GM19397 (cell line): ENCODE results near the gene FRAS1.
"Not testable (repeated sequence)": the region's sequence is repeated elsewhere in the genome, so short reads cannot be mapped to it uniquely, and the experiment has no call there.

Source experiments
- ATAC-seq: cut with Tn5 transposase; IDR thresholded peaks from one replicate; pipeline ENCODE4 v1.9.1; 2021; ENCODE audit warnings: mild to moderate bottlenecking, moderate library complexity; ENCODE audit not compliant: unreplicated experiment

The FRAS1 gene

GRCh38 chr4:78207541-78207940 is 150.4 kb downstream of the FRAS1 start:
- no peak for ATAC-seq

DNA sequence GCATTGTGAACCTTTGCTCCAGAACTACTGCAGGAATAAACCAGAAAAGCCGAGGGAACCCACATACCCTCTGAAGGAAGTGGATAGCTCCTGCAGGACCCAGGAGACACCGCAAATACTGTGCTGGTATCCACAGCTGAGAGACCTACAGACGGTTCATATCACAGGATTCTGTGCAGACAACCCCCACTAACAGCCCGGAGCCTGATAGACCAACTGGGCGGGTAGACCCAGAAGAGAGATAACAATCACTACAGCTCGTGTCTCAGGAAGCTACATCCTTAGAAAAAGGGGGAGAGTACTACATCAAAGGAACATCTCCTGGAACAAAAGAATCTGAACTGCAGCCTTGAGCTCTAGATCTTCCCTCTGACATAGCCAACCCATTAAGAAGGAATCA is 150.8 kb downstream of the FRAS1 start:
- ATAC-seq: no peak

DNA sequence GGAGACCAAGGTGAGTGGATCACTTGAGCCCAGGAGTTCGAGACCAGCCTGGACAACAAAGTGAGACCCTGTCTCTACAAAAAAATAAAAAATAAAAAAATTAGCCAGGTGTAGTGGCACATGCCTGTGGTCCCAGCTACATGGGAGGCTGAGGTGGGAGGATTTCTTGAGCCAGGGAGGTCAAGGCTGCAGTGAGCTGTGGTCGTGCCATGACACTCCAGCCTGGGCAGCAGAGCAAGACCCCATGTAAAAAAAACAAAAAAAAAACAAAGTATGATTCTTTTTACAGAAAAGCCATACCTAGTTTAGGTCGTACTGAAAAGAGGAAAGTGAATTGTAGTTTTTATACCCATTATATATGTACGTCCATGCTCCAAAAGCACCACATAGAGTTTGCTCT is 151.8 kb downstream of the FRAS1 start:
- ATAC-seq: not testable (repeated sequence)

DNA sequence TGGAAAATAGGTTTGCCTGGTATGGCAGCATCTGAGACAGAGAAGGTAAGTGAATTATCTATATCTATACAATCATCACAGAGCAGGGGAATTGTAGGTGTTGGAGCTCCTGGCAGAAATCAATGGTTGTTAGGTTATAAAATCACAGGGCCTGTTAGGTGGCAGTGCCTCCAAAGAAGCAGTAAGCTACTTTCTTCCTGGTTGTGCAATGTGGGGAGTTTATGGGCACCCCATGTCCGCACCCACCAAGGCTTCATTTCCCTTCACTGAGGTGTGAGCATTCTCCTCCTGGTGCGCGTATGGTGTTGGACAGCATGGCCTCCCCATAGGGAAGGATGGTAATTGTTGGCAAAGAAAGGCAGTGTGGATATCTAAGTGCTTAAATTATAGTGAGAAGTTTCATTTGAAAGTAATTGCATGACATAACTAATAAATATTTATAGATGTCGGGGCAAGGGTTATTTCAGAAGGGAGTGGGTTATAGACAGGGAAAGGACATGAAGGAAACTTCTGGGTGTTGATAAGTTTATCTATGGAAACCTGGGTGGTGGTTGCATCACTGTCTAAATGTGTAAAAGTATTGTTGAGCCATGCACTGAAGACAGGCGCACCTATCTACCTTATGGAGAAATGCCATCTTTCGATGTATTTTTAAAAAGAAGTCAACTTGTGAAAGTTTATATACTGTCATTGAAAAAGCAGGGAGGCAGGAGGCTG is 153.7 kb downstream of the FRAS1 start:
- ATAC-seq: no peak

DNA sequence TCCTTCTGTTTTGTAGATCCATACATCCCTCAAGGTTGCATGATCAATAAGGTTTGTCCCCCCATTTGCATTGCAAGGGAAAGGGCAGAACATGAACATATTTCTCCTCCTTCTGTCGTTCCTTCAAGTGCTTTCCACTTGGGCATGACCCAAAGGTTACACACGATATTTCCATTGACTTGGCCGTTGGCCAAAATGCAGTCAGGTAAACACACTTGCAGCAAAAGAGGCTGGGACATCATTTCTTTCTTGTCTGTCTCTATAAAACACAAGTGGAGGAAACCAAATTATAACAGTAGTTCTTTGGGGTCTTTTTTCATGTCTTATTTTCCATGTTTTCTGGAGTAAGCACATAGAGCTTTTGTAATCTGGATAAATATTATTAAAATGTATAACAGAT is 156.1 kb downstream of the FRAS1 start:
- no peak for ATAC-seq

- no peak for ATAC-seq
Observed at GRCh38 chr4:78214078-78214477, 157.0 kb downstream of the FRAS1 start.

DNA sequence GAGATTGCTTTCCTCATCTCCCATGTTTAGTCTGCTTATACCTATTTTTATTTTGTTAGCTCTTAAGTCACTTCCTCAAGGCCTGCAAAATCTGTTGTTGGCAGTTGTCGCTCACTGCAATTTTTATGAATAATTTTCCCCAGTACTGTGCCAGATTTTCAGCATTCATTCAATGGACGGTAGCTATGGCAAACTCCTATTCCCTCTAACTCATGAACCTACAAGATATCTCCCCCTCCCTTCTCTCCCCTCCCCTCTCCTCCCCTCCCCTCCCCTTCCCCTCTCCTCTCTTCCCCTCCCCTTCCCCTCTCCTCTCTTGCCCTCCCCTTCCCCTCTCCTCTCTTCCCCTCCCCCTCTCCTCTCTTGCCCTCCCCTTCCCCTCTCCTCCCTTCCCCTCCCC is 160.4 kb downstream of the FRAS1 start:
- no peak for ATAC-seq

DNA sequence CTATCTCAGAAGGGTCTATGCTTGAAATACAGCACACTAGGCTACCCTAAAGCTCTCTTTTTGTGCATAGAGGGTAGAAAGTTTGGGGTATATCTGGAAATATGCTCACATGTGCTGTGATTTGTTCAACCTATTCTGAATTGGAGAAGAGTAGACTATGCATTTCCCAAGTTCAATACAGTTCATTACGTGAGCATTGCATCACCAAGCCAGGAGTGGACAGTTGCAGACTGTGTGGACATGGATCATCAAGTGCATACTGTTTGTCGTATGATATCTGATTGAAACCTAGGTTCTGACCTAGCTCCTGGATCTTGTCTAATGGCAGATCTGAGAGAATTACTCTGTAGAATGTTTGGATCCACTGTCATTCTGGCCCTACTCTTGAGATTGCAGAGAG is 161.1 kb downstream of the FRAS1 start:
- no peak for ATAC-seq

DNA sequence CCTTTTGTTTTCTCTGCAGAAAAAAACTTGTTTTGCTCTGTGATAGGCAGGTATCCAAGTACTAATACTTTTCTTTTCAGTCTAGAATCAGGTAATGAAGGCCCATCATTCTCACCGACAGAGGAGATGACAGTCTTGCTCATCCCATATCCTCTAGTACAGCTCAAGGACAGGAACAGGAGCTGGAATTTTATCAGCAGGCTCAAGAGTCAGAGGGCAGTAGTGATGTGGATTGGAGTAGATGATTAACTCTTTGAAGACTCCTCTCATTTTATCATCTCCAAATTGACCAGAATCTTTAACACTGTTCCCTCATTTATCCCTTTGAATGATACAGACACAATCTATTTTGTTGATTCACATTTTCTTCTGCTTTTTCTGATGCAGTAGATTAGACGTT is 162.7 kb downstream of the FRAS1 start:
- ATAC-seq: no peak

DNA sequence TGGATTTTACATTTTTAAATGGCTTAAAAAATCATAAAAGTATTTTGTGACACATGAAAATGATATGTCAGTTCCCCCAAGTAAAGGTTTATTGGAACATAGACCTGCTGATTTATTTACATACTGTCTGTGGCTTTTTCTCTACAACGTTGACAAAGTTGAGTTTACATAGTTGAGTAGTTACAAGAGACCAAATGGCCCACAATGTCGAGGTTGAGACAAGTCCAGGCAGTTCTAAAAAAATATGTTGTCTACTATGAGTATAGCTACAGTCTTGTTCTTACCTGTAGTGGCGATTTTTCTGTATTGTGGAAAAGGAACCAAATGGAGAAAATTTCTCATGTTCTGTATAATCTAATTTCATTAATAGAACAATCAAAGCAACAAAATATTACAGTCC is 163.2 kb downstream of the FRAS1 start:
- no peak for ATAC-seq

GRCh38 chr4:78222575-78223186 is 165.6 kb downstream of the FRAS1 start:
- ATAC-seq: no peak

GRCh38 chr4:78225236-78225635 is 168.1 kb downstream of the FRAS1 start:
- ATAC-seq: no peak

GRCh38 chr4:78226279-78226678 is 169.2 kb downstream of the FRAS1 start:
- no peak for ATAC-seq

GRCh38 chr4:78227411-78228057 is 170.4 kb downstream of the FRAS1 start:
- no peak for ATAC-seq

DNA sequence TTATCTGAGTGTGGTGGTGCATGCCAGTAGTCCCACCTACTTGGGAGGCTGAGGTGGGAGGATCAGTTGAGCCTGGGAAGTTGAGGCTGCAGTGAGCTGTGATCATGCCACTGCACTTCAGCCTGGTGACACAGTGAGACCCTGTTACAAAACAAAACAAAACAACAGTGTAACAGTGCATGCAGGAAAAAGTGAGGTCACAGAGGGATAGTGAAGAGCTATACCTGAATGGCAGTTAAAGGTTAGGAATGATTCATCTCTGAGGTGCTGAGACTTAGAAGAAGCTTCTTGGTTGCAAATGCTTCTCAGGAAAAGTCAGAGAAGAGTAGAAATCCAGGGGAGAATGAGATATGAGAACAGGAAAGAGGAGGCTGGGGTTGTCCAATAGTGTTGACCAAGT is 178.7 kb downstream of the FRAS1 start:
- no peak for ATAC-seq

- ATAC-seq: no peak
Observed at GRCh38 chr4:78237360-78237759, 180.2 kb downstream of the FRAS1 start.

DNA sequence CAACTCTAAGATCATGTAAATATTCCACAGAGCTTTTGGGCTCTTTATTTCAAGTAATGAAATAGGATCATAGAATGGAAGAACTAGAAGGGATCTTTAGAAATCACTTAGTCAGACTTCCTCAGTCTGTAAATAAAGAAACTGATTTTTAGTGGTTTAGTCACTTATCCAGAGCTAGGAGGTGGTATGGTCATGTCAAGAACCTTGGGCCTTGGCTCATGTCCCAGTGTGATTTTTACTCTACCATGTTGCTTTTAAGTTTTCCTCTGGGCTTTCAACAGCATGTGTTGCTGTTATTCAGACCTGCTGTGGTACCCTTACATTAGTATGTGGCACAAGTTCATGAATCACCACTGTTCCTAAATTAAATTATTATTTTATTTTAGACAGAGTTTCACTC is 184.9 kb downstream of the FRAS1 start:
- no peak for ATAC-seq

DNA sequence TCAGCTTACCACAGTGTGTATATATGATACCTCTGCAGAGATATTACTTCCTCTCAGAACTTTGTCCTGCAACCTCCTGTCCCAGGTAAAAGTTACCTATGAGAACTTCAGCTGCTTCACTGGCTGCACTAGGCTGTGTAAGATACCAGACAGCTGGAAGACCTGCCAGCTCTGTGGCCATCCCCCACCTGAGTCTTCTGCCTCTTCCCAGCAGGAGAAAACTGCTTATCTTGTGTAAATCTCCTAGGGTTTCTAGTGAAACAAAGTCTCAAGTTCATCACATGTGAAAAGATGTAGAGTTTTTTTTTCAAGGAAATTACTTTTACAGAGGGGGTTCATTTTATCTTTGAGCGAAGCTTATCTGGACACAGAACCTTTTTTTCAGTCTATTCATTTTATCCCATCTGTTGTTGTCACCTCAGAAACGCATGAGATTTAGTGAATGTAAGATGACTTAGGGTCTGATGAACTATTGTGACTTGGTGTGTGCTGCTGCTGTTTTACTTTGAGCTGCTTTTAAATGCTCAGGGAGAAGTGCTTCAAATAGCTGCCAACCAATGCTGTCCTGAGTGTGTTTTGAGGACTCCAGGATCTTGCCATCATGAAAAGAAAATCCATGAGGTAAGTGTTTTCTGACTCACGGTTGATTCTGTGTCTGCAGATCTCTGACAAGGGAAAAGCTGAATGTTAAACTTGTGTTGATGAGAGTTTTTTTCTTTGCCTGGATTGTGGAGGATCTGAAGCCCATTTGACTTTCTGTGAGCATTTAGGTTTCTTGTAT is 187.8 kb downstream of the FRAS1 start:
- ATAC-seq: no peak

GRCh38 chr4:78247536-78248285 is 190.6 kb downstream of the FRAS1 start:
- ATAC-seq: no peak

- ATAC-seq: no peak
Observed at GRCh38 chr4:78250500-78250899, 193.4 kb downstream of the FRAS1 start.

- ATAC-seq: not testable (repeated sequence)
Observed at GRCh38 chr4:78252773-78253172, 195.7 kb downstream of the FRAS1 start.
